ENCODE data around the gene ENPP3. TPM values are rescaled to one million over a fixed set of nuclear protein-coding genes. Genes with fewer than 3 reads are reported as not detected.
"Not testable (repeated sequence)": the region's sequence is repeated elsewhere in the genome, so short reads cannot be mapped to it uniquely, and the experiment has no call there.

Gene ENPP3
- total and polyA plus RNA-seq, 2 donors (not counting 1 experiment from before 2014, with no cell fraction given): 0.18 to 0.25 TPM

DNA sequence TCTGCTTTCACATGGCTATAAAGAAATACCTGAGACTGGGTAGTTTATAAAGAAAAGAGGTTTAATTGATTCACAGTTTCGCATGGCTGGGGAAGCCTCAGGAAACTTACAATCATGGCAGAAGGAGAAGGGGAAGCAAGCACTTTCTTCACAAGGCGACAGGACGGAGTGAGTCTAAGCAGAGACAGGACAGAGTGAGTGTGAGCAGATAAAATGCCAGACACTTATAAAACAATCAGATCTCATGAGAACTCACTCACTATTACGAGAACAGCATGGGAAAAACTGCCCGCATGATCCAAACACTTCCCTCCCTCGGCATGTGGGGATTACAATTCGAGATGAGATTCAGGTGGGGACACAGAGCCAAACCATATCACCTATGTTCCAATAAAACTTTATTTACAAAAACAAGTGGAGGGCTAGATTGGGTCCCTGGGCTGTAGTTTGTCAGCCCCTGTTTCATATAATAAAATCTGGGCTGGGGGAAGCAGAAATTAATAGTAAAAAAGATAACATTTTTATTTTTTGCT, 110.8 kb downstream of the ENPP3 start:
- Histone ChIP-seq H3K9me3 (ENCODE audit: control extremely low read depth in 1 of 3, control insufficient read depth in 2 of 3, insufficient read depth in 1 of 3, low read length in 2 of 3) (peaks cover 0 to 2% (median 0%) of the 10 kb centered on the region in 3 donors), H3K27ac (ENCODE audit: low read length in 2 of 2) (no peak overlapping the region), H4K20me1 (ENCODE audit: control insufficient read depth, insufficient read depth, low read length, poor library complexity, severe bottlenecking) (no peaks in the 10 kb centered on the region), H3K4me1 (ENCODE audit: control insufficient read depth in 2 of 2, insufficient read depth in 2 of 2, low read length in 2 of 2) (no peaks in the 10 kb centered on the region), H3K4me3 (ENCODE audit: control extremely low read depth in 1 of 5, extremely low read depth in 1 of 5, insufficient read depth in 1 of 5, low read depth in 2 of 5, low read length in 4 of 5) (no peak overlapping the region), H3K36me3 (replicated peaks in 1 of 2; ENCODE audit: control extremely low read depth in 1 of 2, control insufficient read depth in 1 of 2, extremely low read depth in 1 of 2, insufficient read depth in 2 of 2, low read length in 1 of 2) (no peaks in the 10 kb centered on the region), H3K4me2 (replicated peaks; ENCODE audit: low read depth, low read length, poor library complexity, severe bottlenecking) (no peak overlapping the region), H2AFZ (ENCODE audit: insufficient read depth, low read depth, low read length, poor library complexity, severe bottlenecking) (no peak overlapping the region), H3K27me3 (replicated peaks in 1 of 4; ENCODE audit: control extremely low read depth in 1 of 4, control insufficient read depth in 3 of 4, insufficient read depth in 4 of 4, low read length in 3 of 4) (peaks cover 0 to 4% (median 0%) of the 10 kb centered on the region in 4 experiments), H3K9ac (ENCODE audit: low read length) (no peak overlapping the region), H3K79me2 (ENCODE audit: control insufficient read depth, insufficient read depth, low read length) (no peaks in the 10 kb centered on the region)
- ChIA-PET CTCF (no interaction called here), POLR2A (no interaction called here)
- H3K4me3 Mint-ChIP-seq: no peak overlapping the region
- H3K9me3 Mint-ChIP-seq (ENCODE audit: insufficient read depth): no peaks in the 10 kb centered on the region
- TF ChIP-seq EZH2 (IDR thresholded peaks at IDR 0.05; ENCODE audit: borderline replicate concordance, insufficient read depth, low read depth, low read length, poor library complexity, severe bottlenecking): no peak
- TF ChIP-seq, protein P1, sequence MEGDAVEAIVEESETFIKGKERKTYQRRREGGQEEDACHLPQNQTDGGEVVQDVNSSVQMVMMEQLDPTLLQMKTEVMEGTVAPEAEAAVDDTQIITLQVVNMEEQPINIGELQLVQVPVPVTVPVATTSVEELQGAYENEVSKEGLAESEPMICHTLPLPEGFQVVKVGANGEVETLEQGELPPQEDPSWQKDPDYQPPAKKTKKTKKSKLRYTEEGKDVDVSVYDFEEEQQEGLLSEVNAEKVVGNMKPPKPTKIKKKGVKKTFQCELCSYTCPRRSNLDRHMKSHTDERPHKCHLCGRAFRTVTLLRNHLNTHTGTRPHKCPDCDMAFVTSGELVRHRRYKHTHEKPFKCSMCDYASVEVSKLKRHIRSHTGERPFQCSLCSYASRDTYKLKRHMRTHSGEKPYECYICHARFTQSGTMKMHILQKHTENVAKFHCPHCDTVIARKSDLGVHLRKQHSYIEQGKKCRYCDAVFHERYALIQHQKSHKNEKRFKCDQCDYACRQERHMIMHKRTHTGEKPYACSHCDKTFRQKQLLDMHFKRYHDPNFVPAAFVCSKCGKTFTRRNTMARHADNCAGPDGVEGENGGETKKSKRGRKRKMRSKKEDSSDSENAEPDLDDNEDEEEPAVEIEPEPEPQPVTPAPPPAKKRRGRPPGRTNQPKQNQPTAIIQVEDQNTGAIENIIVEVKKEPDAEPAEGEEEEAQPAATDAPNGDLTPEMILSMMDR (IDR thresholded peaks at IDR 0.05): no peak
- intact Hi-C loops (cut with micrococcal nuclease): no loop called here
- no peaks in the 10 kb centered on the region for H3K4me1 Mint-ChIP-seq
- DNase-seq: no peak
- H3K27ac Mint-ChIP-seq: no peak overlapping the region
- H3K27me3 Mint-ChIP-seq: peaks cover 6% of the 10 kb centered on the region
- 83% methylated on average over 2 of the region's 7 CpGs for WGBS (ENCODE audit: insufficient coverage)
- ATAC-seq (ENCODE audit: low read depth): no peak

DNA sequence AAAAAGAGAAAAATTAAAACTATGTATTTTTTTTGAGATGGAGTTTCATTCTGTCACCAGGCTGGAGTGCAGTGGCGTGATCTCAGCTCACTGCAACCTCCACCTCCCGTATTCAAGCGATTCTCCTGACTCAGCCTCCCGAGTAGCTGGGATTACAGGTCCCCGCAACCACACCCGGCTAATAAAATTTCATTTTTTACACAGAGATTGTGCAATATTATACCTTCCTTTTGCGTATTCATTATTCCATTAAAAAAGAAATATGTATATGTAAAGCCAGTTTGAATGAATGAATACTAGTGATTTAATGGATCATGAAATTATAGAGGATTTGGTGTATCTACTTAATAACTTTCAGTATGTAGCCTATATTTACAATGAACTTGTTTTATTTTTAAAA, 111.9 kb downstream of the ENPP3 start:
- no peaks in the 10 kb centered on the region for H3K9me3 Mint-ChIP-seq (ENCODE audit: insufficient read depth)
- no peak for DNase-seq
- H3K27ac Mint-ChIP-seq: no peak overlapping the region
- no peak for ATAC-seq (ENCODE audit: low read depth)
- Histone ChIP-seq H3K36me3 (replicated peaks in 1 of 2; ENCODE audit: control extremely low read depth in 1 of 2, control insufficient read depth in 1 of 2, extremely low read depth in 1 of 2, insufficient read depth in 2 of 2, low read length in 1 of 2) (no peaks in the 10 kb centered on the region), H3K9ac (ENCODE audit: low read length) (no peak overlapping the region), H3K4me3 (ENCODE audit: control extremely low read depth in 1 of 5, extremely low read depth in 1 of 5, insufficient read depth in 1 of 5, low read depth in 2 of 5, low read length in 4 of 5) (no peak overlapping the region), H4K20me1 (ENCODE audit: control insufficient read depth, insufficient read depth, low read length, poor library complexity, severe bottlenecking) (no peaks in the 10 kb centered on the region), H3K4me1 (ENCODE audit: control insufficient read depth in 2 of 2, insufficient read depth in 2 of 2, low read length in 2 of 2) (no peaks in the 10 kb centered on the region), H3K4me2 (replicated peaks; ENCODE audit: low read depth, low read length, poor library complexity, severe bottlenecking) (no peak overlapping the region), H3K9me3 (ENCODE audit: control extremely low read depth in 1 of 3, control insufficient read depth in 2 of 3, insufficient read depth in 1 of 3, low read length in 2 of 3) (peaks cover 0 to 3% (median 0%) of the 10 kb centered on the region in 3 donors), H2AFZ (ENCODE audit: insufficient read depth, low read depth, low read length, poor library complexity, severe bottlenecking) (no peak overlapping the region), H3K27ac (ENCODE audit: low read length in 2 of 2) (no peak overlapping the region), H3K79me2 (ENCODE audit: control insufficient read depth, insufficient read depth, low read length) (no peaks in the 10 kb centered on the region), H3K27me3 (replicated peaks in 1 of 4; ENCODE audit: control extremely low read depth in 1 of 4, control insufficient read depth in 3 of 4, insufficient read depth in 4 of 4, low read length in 3 of 4) (peaks cover 0 to 4% (median 0%) of the 10 kb centered on the region in 4 experiments)
- POLR2A ChIA-PET: no interaction called here
- no peak for TF ChIP-seq EZH2 (IDR thresholded peaks at IDR 0.05; ENCODE audit: borderline replicate concordance, insufficient read depth, low read depth, low read length, poor library complexity, severe bottlenecking)
- TF ChIP-seq, protein P1 (IDR thresholded peaks at IDR 0.05): no peak
- no peak overlapping the region for H3K4me3 Mint-ChIP-seq
- intact Hi-C loops (cut with micrococcal nuclease): no loop called here
- H3K27me3 Mint-ChIP-seq: peaks cover 11% of the 10 kb centered on the region
- CTCF ChIA-PET: no interaction called here
- no peaks in the 10 kb centered on the region for H3K4me1 Mint-ChIP-seq
- WGBS (ENCODE audit: insufficient coverage): 96% methylated on average over 3 of the region's 7 CpGs

DNA sequence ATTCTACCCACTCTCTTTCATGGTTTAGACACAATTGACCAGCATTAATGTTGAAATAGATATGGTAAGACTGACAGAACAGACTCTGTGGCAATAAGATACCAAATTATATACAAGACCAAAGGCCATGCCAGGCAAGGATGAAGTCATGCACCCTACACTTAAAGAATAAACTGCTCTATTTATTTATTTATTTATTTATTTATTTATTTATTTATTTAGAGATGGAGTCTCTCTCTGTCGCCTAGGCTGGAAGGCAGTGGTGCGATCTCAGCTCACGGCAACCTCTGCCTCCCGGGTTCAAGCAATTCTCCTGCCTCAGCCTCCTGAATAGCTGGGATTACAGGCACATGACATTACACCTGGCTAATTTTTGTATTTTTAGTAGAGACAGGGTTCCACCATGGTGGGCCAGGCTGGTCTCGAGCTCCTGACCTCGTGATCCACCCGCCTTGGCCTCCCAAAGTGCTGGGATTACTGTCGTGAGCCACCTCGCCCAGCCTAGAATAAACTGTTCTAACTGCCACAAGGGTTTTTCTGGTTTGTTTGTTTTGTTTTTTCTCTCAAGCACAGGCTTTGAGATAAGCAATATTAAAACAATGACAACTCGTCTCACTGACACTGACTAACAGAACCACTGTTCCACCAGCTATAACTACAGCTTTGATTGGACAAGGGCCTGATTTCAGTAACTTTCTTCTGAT, 114.1 kb downstream of the ENPP3 start:
- H3K9ac ChIP-seq (ENCODE audit: low read length); POLR2A ChIA-PET; H2AFZ ChIP-seq (ENCODE audit: insufficient read depth, low read depth, low read length, poor library complexity, severe bottlenecking); H3K9me3 Mint-ChIP-seq (ENCODE audit: insufficient read depth); ATAC-seq (ENCODE audit: low read depth); H3K36me3 ChIP-seq (replicated peaks in 1 of 2; ENCODE audit: control extremely low read depth in 1 of 2, control insufficient read depth in 1 of 2, extremely low read depth in 1 of 2, insufficient read depth in 2 of 2, low read length in 1 of 2); CTCF ChIA-PET; H3K4me2 ChIP-seq (replicated peaks; ENCODE audit: low read depth, low read length, poor library complexity, severe bottlenecking); H3K27ac Mint-ChIP-seq; H3K79me2 ChIP-seq (ENCODE audit: control insufficient read depth, insufficient read depth, low read length); DNase-seq; H3K27ac ChIP-seq (ENCODE audit: low read length in 2 of 2); H3K4me3 Mint-ChIP-seq; H3K27me3 ChIP-seq (replicated peaks in 1 of 4; ENCODE audit: control extremely low read depth in 1 of 4, control insufficient read depth in 3 of 4, insufficient read depth in 4 of 4, low read length in 3 of 4); H4K20me1 ChIP-seq (ENCODE audit: control insufficient read depth, insufficient read depth, low read length, poor library complexity, severe bottlenecking); H3K4me3 ChIP-seq (ENCODE audit: control extremely low read depth in 1 of 5, extremely low read depth in 1 of 5, insufficient read depth in 1 of 5, low read depth in 2 of 5, low read length in 4 of 5); H3K4me1 ChIP-seq (ENCODE audit: control insufficient read depth in 2 of 2, insufficient read depth in 2 of 2, low read length in 2 of 2); intact Hi-C loops (cut with micrococcal nuclease); H3K9me3 ChIP-seq (ENCODE audit: control extremely low read depth in 1 of 3, control insufficient read depth in 2 of 3, insufficient read depth in 1 of 3, low read length in 2 of 3); H3K4me1 Mint-ChIP-seq: not testable (repeated sequence)
- H3K27me3 Mint-ChIP-seq: peaks cover 22% of the 10 kb centered on the region
- 95% methylated on average over 5 of the region's 10 CpGs for WGBS (ENCODE audit: insufficient coverage)
